Endothelial cell of umbilical vein (primary cell): ENCODE results near the gene BACH2. TPM values are rescaled to one million over a fixed set of nuclear protein-coding genes. Genes with fewer than 3 reads are reported as not detected.

Experiments used
- BruUV-seq: library from RNA; stranded (reverse); fragments of 400-500 nt; replicated peaks from 2 replicates; lab custom pipeline; 2021; lab: Mats Ljungman, UMichigan
- CTCF ChIA-PET: fragments of 300-600, 350-600 bp; sonication (Branson Sonifier 250); formaldehyde crosslinking; loops from one replicate; lab custom pipeline; 2021; ENCODE audit warnings: antibody characterized with exemption, inconsistent platforms; lab: Charles Lee
- POLR2A ChIA-PET: fragments of 300-600, 350-600 bp; sonication (Branson Sonifier 250); formaldehyde crosslinking; loops from one replicate; lab custom pipeline; 2021; ENCODE audit warnings: antibody characterized with exemption, inconsistent platforms; lab: Charles Lee
- DNase-seq: peaks from one replicate; pipeline ENCODE4 v3.0.0-alpha.2; 2011; ENCODE audit warnings: low read depth, low spot score
- FAIRE-seq: peaks from 2 replicates; lab custom pipeline; 2011; peaks lifted over from hg19 to GRCh38; lab: Jason Lieb, UNC
- H2AFZ ChIP-seq: 2 replicates; pipeline ENCODE4 v1.6.0; 2012; ENCODE audit warnings: low read depth, low read length, control low read depth, inconsistent platforms
- H3K27ac ChIP-seq: 2 replicates; pipeline ENCODE4 v1.5.1; 2011; ENCODE audit warnings: low read depth, mild to moderate bottlenecking, control low read depth, low read length, moderate library complexity; ENCODE audit not compliant: insufficient read depth
- H3K27me3 ChIP-seq, 2 experiments: 2 replicates each; pipeline versions ENCODE4 v1.6.0 to v1.6.1; 2011; ENCODE audit warnings: low read length in 2 of 2, mixed read lengths in 1 of 2; ENCODE audit not compliant: control insufficient read depth in 2 of 2, insufficient read depth in 2 of 2
- H3K36me3 ChIP-seq, 2 experiments: 2 replicates in 1 of 2; 3 replicates in 1 of 2; pipeline ENCODE4 v1.5.1; 2011; ENCODE audit warnings: low read length in 2 of 2, mild to moderate bottlenecking in 1 of 2, moderate library complexity in 1 of 2; ENCODE audit not compliant: control insufficient read depth in 2 of 2, insufficient read depth in 2 of 2; ENCODE audit errors: extremely low read depth in 1 of 2
- H3K4me1 ChIP-seq: 3 replicates; pipeline ENCODE4 v1.5.1; 2011; ENCODE audit warnings: mild to moderate bottlenecking, low read length; ENCODE audit not compliant: control insufficient read depth, insufficient read depth; ENCODE audit errors: extremely low read depth
- H3K4me2 ChIP-seq: 2 replicates; pipeline ENCODE4 v1.6.1; 2011; ENCODE audit warnings: low read length, control low read depth, mixed read lengths; ENCODE audit not compliant: insufficient read depth
- H3K4me3 ChIP-seq, 3 experiments: fragments of 200-600 bp in 1 of 3; sonication (generic), shearing (Covaris generic) in 1 of 3; replicated peaks in 1 of 3; 2 replicates each; pipeline ENCODE4 v1.5.1; 2011 to 2016; ENCODE audit warnings: control low read depth in 3 of 3, low read length in 3 of 3, mild to moderate bottlenecking in 2 of 3, inconsistent platforms in 1 of 3, low read depth in 1 of 3, moderate library complexity in 1 of 3; ENCODE audit not compliant: insufficient read depth in 1 of 3
- H3K79me2 ChIP-seq: 2 replicates; pipeline ENCODE4 v1.6.0; 2012; ENCODE audit warnings: low read length, inconsistent platforms; ENCODE audit not compliant: control insufficient read depth, insufficient read depth
- H3K9ac ChIP-seq: replicated peaks from 2 replicates; pipeline ENCODE3; 2011; ENCODE audit warnings: low read length, control low read depth; ENCODE audit not compliant: insufficient read depth; ENCODE audit errors: extremely low read depth
- H3K9me1 ChIP-seq: replicated peaks from 3 replicates; pipeline ENCODE4 v1.6.0; 2011; ENCODE audit warnings: mild to moderate bottlenecking, low read length; ENCODE audit not compliant: control insufficient read depth, insufficient read depth; ENCODE audit errors: extremely low read depth
- H3K9me3 ChIP-seq: replicated peaks from 2 replicates; pipeline ENCODE4 v1.5.1; 2012; ENCODE audit warnings: low read length, inconsistent platforms; ENCODE audit not compliant: control insufficient read depth, insufficient read depth
- H4K20me1 ChIP-seq: replicated peaks from 2 replicates; pipeline ENCODE3; 2011; ENCODE audit warnings: mild to moderate bottlenecking, low read length; ENCODE audit not compliant: control insufficient read depth, insufficient read depth; ENCODE audit errors: extremely low read depth
- EZH2 ChIP-seq: IDR thresholded peaks from 2 replicates; pipeline ENCODE4 v1.6.1; 2012; ENCODE audit warnings: borderline replicate concordance, low read depth, mild to moderate bottlenecking, moderate library complexity, low read length, inconsistent platforms; ENCODE audit not compliant: severe bottlenecking
- FOS ChIP-seq: IDR thresholded peaks from 2 replicates; pipeline ENCODE4 v1.6.1; 2011; ENCODE audit warnings: mild to moderate bottlenecking, low read length, moderate library complexity, borderline replicate concordance; ENCODE audit not compliant: insufficient read depth
- GATA2 ChIP-seq: IDR thresholded peaks from 2 replicates; pipeline ENCODE4 v1.7.0; 2011; ENCODE audit warnings: low read depth, mild to moderate bottlenecking, moderate library complexity, mixed read lengths, low read length; ENCODE audit not compliant: insufficient read length, insufficient read depth
- JUN ChIP-seq: IDR thresholded peaks from 2 replicates; pipeline ENCODE4 v1.6.1; 2011; ENCODE audit warnings: borderline replicate concordance, low read depth; ENCODE audit not compliant: insufficient read length, insufficient read depth
- MYC ChIP-seq: IDR thresholded peaks from one replicate; pipeline ENCODE4 v1.6.1; 2011; ENCODE audit warnings: mild to moderate bottlenecking, low read depth, low read length
- POLR2A ChIP-seq: IDR thresholded peaks from 2 replicates; pipeline ENCODE4 v1.6.1; 2012; ENCODE audit warnings: low read depth, mild to moderate bottlenecking, control low read depth, low read length
- POLR2AphosphoS5 ChIP-seq: IDR thresholded peaks from 2 replicates; pipeline ENCODE4 v1.6.1; 2012; ENCODE audit warnings: low read depth, mild to moderate bottlenecking, control low read depth, low read length, moderate library complexity; ENCODE audit not compliant: insufficient read depth
- dilution Hi-C: fragments of 300-500 bp; cut with MboI; formaldehyde crosslinking; loops from one replicate; pipeline ENCODE4 v1.15.0; 2019; ENCODE audit warnings: low sequenced_read_pairs; ENCODE audit not compliant: extremely low pct_ligation_motif_present
- intact Hi-C: fragments of 100-400 bp; cut with micrococcal nuclease; formaldehyde crosslinking; loops from one replicate; pipeline ENCODE4 v1.10.0; 2022
- polyA plus RNA-seq, 4 experiments: library from polyadenylated mRNA; depleted of rRNA in 3 of 4; stranded (reverse) in 3 of 4; unstranded in 1 of 4; fragments of >200 nt; gene quantifications; 2 replicates each; pipeline versions ENCODE4 v1.2.1 to v1.2.3, GENCODE V29; 2011 to 2012; ENCODE audit warnings: missing spikeins in 1 of 4
- total RNA-seq: library from RNA; stranded (reverse); gene quantifications from 2 replicates; pipeline ENCODE4 v1.2.3, GENCODE V29; 2021
- TF ChIP-seq, protein P1 (sequence below), 2 donors: IDR thresholded peaks; 1 replicate in 1 of 2; 2 replicates in 1 of 2; pipeline ENCODE4 v1.5.1; 2011; ENCODE audit warnings: low read length in 2 of 2, mild to moderate bottlenecking in 2 of 2, moderate library complexity in 2 of 2, control low read depth in 1 of 2, inconsistent platforms in 1 of 2, low read depth in 1 of 2; ENCODE audit not compliant: insufficient read depth in 1 of 2; ENCODE audit errors: extremely low read depth in 1 of 2
- TF ChIP-seq, protein P2 (sequence below): IDR thresholded peaks from 2 replicates; pipeline ENCODE4 v1.6.1; 2011; ENCODE audit not compliant: insufficient read depth, insufficient read length

BACH2 gene
- total and polyA plus RNA-seq, 2 donors (not counting 3 experiments of a cell fraction or from before 2014, with no cell fraction given), result 1.7 to 5.6 TPM

DNA sequence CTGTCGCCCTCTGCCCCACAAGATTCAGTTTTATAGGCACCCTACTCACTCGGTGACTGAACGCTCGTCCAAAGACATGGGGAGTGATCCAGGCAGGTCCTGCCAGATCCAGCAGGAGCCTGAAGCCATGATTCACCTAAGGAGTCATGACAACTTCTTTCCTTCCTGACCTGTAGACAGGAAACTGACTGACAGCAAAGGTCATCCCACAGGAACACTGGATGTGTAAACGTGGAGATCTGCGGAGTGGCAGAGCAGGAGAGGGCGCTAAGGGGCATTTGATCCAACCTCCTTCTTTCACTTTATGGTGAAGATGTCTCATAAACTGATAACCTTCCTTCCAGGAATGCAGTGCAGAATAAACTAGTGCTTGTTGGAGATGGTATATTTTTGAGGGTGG lies 210.1 kb downstream of the BACH2 start:
- no peak for TF ChIP-seq POLR2A
- TF ChIP-seq EZH2, result no peak
- TF ChIP-seq FOS, result no peak
- TF ChIP-seq, protein P1, sequence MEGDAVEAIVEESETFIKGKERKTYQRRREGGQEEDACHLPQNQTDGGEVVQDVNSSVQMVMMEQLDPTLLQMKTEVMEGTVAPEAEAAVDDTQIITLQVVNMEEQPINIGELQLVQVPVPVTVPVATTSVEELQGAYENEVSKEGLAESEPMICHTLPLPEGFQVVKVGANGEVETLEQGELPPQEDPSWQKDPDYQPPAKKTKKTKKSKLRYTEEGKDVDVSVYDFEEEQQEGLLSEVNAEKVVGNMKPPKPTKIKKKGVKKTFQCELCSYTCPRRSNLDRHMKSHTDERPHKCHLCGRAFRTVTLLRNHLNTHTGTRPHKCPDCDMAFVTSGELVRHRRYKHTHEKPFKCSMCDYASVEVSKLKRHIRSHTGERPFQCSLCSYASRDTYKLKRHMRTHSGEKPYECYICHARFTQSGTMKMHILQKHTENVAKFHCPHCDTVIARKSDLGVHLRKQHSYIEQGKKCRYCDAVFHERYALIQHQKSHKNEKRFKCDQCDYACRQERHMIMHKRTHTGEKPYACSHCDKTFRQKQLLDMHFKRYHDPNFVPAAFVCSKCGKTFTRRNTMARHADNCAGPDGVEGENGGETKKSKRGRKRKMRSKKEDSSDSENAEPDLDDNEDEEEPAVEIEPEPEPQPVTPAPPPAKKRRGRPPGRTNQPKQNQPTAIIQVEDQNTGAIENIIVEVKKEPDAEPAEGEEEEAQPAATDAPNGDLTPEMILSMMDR (IDR thresholded peaks at IDR 0.05; ENCODE audit: extremely low read depth in 1 of 2, insufficient read depth in 1 of 2, low read depth in 1 of 2, low read length in 2 of 2), result no peak
- no peak for TF ChIP-seq POLR2AphosphoS5
- TF ChIP-seq, protein P2, sequence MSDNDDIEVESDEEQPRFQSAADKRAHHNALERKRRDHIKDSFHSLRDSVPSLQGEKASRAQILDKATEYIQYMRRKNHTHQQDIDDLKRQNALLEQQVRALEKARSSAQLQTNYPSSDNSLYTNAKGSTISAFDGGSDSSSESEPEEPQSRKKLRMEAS, result no peak
- TF ChIP-seq JUN, result peak; percentile 17
- peak; percentile 36 for TF ChIP-seq GATA2
- TF ChIP-seq MYC, result no peak
- Histone ChIP-seq H3K9me1 (no peaks in the 10 kb centered on the region), H3K27me3 (peaks cover 2 to 3% of the 10 kb centered on the region in 2 experiments), H3K9ac (no peak overlapping the region), H3K4me2 (peak overlapping the region; percentile 1), H3K79me2 (no peaks in the 10 kb centered on the region), H4K20me1 (no peaks in the 10 kb centered on the region), H3K27ac (no peak overlapping the region), H3K4me3 (no peak overlapping the region), H2AFZ (no peak overlapping the region), H3K36me3 (no peaks in the 10 kb centered on the region), H3K4me1 (peaks cover 12% of the 10 kb centered on the region), H3K9me3 (no peaks in the 10 kb centered on the region)
- intact Hi-C loops, result loop anchor here (2.0 to 10.0 kb wide), 3 partner anchors 112 to 306 kb away; no protein-coding TSS in a partner anchor
- ChIA-PET CTCF (no interaction called here), POLR2A (no interaction called here)
- FAIRE-seq (no peak), DNase-seq (peak; percentile 4)
- BruUV-seq, result no TSS peak
- dilution Hi-C loops, result no loop called here
